H1 (cell line): ENCODE results near the gene CKS1B. TPM values are rescaled to one million over a fixed set of nuclear protein-coding genes. Genes with fewer than 3 reads are reported as not detected.
"Not testable (repeated sequence)": the region's sequence is repeated elsewhere in the genome, so short reads cannot be mapped to it uniquely, and the experiment has no call there.

Experiments used
- CTCF ChIA-PET: fragments of 300-600 bp; sonication (Branson Sonifier 250); formaldehyde crosslinking; loops from one replicate; lab custom pipeline; 2021; ENCODE audit not compliant: partially characterized antibody; lab: Charles Lee
- POLR2A ChIA-PET: fragments of 300-600 bp; sonication (Branson Sonifier 250); formaldehyde crosslinking; loops from one replicate; lab custom pipeline; 2021; ENCODE audit warnings: inconsistent platforms; ENCODE audit not compliant: partially characterized antibody; lab: Charles Lee
- DNase-seq, 2 experiments: peaks; one replicate each; pipeline versions ENCODE4 v3.0.0 to v3.0.0-alpha.2; 2010 to 2022; ENCODE audit warnings: low spot score in 2 of 2, low read depth in 1 of 2, mixed read lengths in 1 of 2
- FAIRE-seq: peaks from 2 replicates; lab custom pipeline; 2011; peaks lifted over from hg19 to GRCh38; lab: Jason Lieb, UNC
- H2AFZ ChIP-seq: 2 replicates; pipeline ENCODE4 v1.8.1; 2012; ENCODE audit warnings: low read length, inconsistent platforms
- H2AK5ac ChIP-seq: 2 replicates; pipeline ENCODE4 v1.6.1; 2013; ENCODE audit warnings: low read depth, low read length
- H2BK120ac ChIP-seq: replicated peaks from 2 replicates; pipeline ENCODE3; 2013; ENCODE audit warnings: low read depth, low read length, inconsistent platforms
- H2BK12ac ChIP-seq: 2 replicates; pipeline ENCODE4 v1.6.1; 2013; ENCODE audit warnings: low read depth, low read length
- H2BK15ac ChIP-seq: 2 replicates; pipeline ENCODE4 v1.6.1; 2013; ENCODE audit warnings: low read length
- H2BK20ac ChIP-seq: 2 replicates; pipeline ENCODE4 v1.6.1; 2013; ENCODE audit warnings: low read length
- H2BK5ac ChIP-seq: 2 replicates; pipeline ENCODE4 v1.6.1; 2013; ENCODE audit warnings: low read depth, low read length
- H3K14ac ChIP-seq: 2 replicates; pipeline ENCODE4 v1.6.1; 2013; ENCODE audit warnings: inconsistent platforms; ENCODE audit not compliant: insufficient read length
- H3K18ac ChIP-seq: 2 replicates; pipeline ENCODE4 v1.6.1; 2013; ENCODE audit warnings: low read length; ENCODE audit errors: extremely low read depth
- H3K23ac ChIP-seq: 2 replicates; pipeline ENCODE4 v1.6.1; 2013; ENCODE audit warnings: inconsistent platforms; ENCODE audit not compliant: insufficient read length
- H3K23me2 ChIP-seq: 2 replicates; pipeline ENCODE4 v1.6.1; 2013; ENCODE audit warnings: low read depth, low read length
- H3K27ac ChIP-seq: 2 replicates; pipeline ENCODE4 v1.6.1; 2011; ENCODE audit warnings: low read depth, low read length, inconsistent platforms
- H3K27me3 ChIP-seq, 4 experiments: replicated peaks in 1 of 4; 1 replicate in 1 of 4; 2 replicates in 3 of 4; pipeline versions ENCODE4 v1.6.1 to v1.8.1; 2011 to 2013; ENCODE audit warnings: low read length in 3 of 4, mild to moderate bottlenecking in 3 of 4, inconsistent platforms in 2 of 4, mixed read lengths in 2 of 4, moderate library complexity in 1 of 4; ENCODE audit not compliant: control insufficient read depth in 3 of 4, insufficient read depth in 3 of 4; ENCODE audit errors: extremely low read depth in 1 of 4
- H3K36me3 ChIP-seq, 4 experiments: 2 replicates each; pipeline versions ENCODE4 v1.6.1 to v1.8.1; 2011 to 2013; ENCODE audit warnings: mild to moderate bottlenecking in 4 of 4, low read length in 3 of 4, moderate library complexity in 2 of 4, control low read depth in 1 of 4, inconsistent platforms in 1 of 4; ENCODE audit not compliant: insufficient read depth in 4 of 4, control insufficient read depth in 2 of 4
- H3K4ac ChIP-seq: replicated peaks from 2 replicates; pipeline ENCODE3; 2013; ENCODE audit warnings: low read length, low read depth, mixed read lengths, inconsistent platforms; ENCODE audit not compliant: insufficient read length
- H3K4me1 ChIP-seq, 4 experiments: replicated peaks in 1 of 4; 1 replicate in 1 of 4; 2 replicates in 3 of 4; pipeline versions ENCODE4 v1.6.1 to v1.8.1; 2011 to 2013; ENCODE audit warnings: low read length in 3 of 4, inconsistent platforms in 2 of 4, mixed read lengths in 1 of 4; ENCODE audit not compliant: insufficient read depth in 4 of 4, control insufficient read depth in 3 of 4
- H3K4me2 ChIP-seq, 2 experiments: 2 replicates each; pipeline versions ENCODE4 v1.6.1 to v1.8.1; 2011 to 2013; ENCODE audit warnings: low read depth in 2 of 2, low read length in 2 of 2, control low read depth in 1 of 2, inconsistent platforms in 1 of 2, mild to moderate bottlenecking in 1 of 2; ENCODE audit not compliant: insufficient read depth in 1 of 2
- H3K4me3 ChIP-seq, 4 experiments: fragments of 200-600, 300-600 bp in 1 of 4; sonication (generic), shearing (Covaris generic), sonication (Bioruptor Twin) in 1 of 4; 2 replicates each; pipeline versions ENCODE4 v1.5.1 to v1.8.1; 2011 to 2016; ENCODE audit warnings: low read length in 4 of 4, low read depth in 3 of 4, control low read depth in 2 of 4, inconsistent platforms in 2 of 4, mild to moderate bottlenecking in 2 of 4, mixed read lengths in 1 of 4, moderate library complexity in 1 of 4; ENCODE audit not compliant: insufficient read depth in 2 of 4; ENCODE audit errors: extremely low read depth in 1 of 4
- H3K56ac ChIP-seq: replicated peaks from 2 replicates; pipeline ENCODE3; 2013; ENCODE audit warnings: low read depth, mild to moderate bottlenecking, mixed read lengths, low read length, inconsistent platforms; ENCODE audit not compliant: insufficient read length
- H3K79me1 ChIP-seq: 2 replicates; pipeline ENCODE4 v1.6.1; 2013; ENCODE audit warnings: low read depth, low read length, control low read depth
- H3K79me2 ChIP-seq, 2 experiments: 2 replicates each; pipeline versions ENCODE4 v1.6.1 to v1.8.1; 2012 to 2013; ENCODE audit warnings: low read length in 2 of 2, mild to moderate bottlenecking in 2 of 2, inconsistent platforms in 1 of 2; ENCODE audit not compliant: insufficient read depth in 2 of 2, control insufficient read depth in 1 of 2
- H3K9ac ChIP-seq, 4 experiments: replicated peaks in 1 of 4; 1 replicate in 1 of 4; 2 replicates in 3 of 4; pipeline versions ENCODE4 v1.6.1 to v1.8.1; 2011 to 2013; ENCODE audit warnings: low read depth in 3 of 4, low read length in 3 of 4, control low read depth in 2 of 4, mild to moderate bottlenecking in 2 of 4, moderate library complexity in 2 of 4, inconsistent platforms in 1 of 4; ENCODE audit errors: extremely low read depth in 1 of 4
- H3K9me3 ChIP-seq, 2 experiments: 2 replicates each; pipeline versions ENCODE4 v1.6.1 to v1.8.1; 2012 to 2013; ENCODE audit warnings: mild to moderate bottlenecking in 2 of 2, moderate library complexity in 2 of 2, control low read depth in 1 of 2, inconsistent platforms in 1 of 2, low read depth in 1 of 2, low read length in 1 of 2, mixed read lengths in 1 of 2; ENCODE audit not compliant: insufficient read depth in 2 of 2
- H4K20me1 ChIP-seq, 2 experiments: replicated peaks in 1 of 2; 2 replicates each; pipeline versions ENCODE3 to v1.8.1; 2011 to 2013; ENCODE audit warnings: inconsistent platforms in 2 of 2, low read length in 2 of 2, mild to moderate bottlenecking in 1 of 2; ENCODE audit not compliant: insufficient read depth in 2 of 2, control insufficient read depth in 1 of 2
- H4K5ac ChIP-seq: 2 replicates; pipeline ENCODE4 v1.6.1; 2013; ENCODE audit warnings: low read length, low read depth, mixed read lengths, inconsistent platforms; ENCODE audit not compliant: insufficient read length
- H4K8ac ChIP-seq: 2 replicates; pipeline ENCODE4 v1.8.0; 2013; ENCODE audit warnings: mild to moderate bottlenecking, moderate library complexity, low read length, inconsistent platforms; ENCODE audit not compliant: insufficient read depth; ENCODE audit errors: extremely low read depth
- H4K91ac ChIP-seq: replicated peaks from 2 replicates; pipeline ENCODE3; 2013; ENCODE audit warnings: low read length, mixed read lengths, inconsistent platforms; ENCODE audit not compliant: insufficient read length
- WGBS, 2 experiments: shearing (Covaris generic) in 1 of 2; methylation state at CpG; one replicate each; pipeline versions ENCODE4 v1.1.6 to v1.1.7; 2013 to 2015; ENCODE audit warnings: low lambda C conversion rate in 2 of 2, mixed read lengths in 2 of 2, inconsistent platforms in 1 of 2, low coverage in 1 of 2, missing lambda C conversion rate in 1 of 2; ENCODE audit not compliant: insufficient replicate concordance in 2 of 2, insufficient coverage in 1 of 2, insufficient read length in 1 of 2; ENCODE audit errors: extremely low coverage in 1 of 2, missing lambda C conversion rate in 1 of 2; 5-methylcytosine and 5-hydroxymethylcytosine counted together
- polyA plus RNA-seq, 7 experiments: library from polyadenylated mRNA; depleted of rRNA in 3 of 7; stranded (reverse) in 5 of 7; unstranded in 2 of 7; fragments of >200 nt in 5 of 7; fragments of 200-250 nt in 2 of 7; gene quantifications; 1 replicate in 5 of 7; 2 replicates in 1 of 7; 4 replicates in 1 of 7; pipeline versions ENCODE4 v1.2.1 to v1.2.3, GENCODE V29; 2011 to 2013; ENCODE audit warnings: missing spikeins in 2 of 7, mixed read lengths in 2 of 7
- total RNA-seq: library from RNA; stranded (reverse); fragmentation: NEBNext Ultra II Directional; extraction: Animal tissue kit (Norgen Biotek cat#: 25700); gene quantifications from 2 replicates; pipeline ENCODE4 v1.2.1, GENCODE V29; 2021

Gene CKS1B
- total and polyA plus RNA-seq, 2 of the 8 experiments (the other 6 are each of a cell fraction or from before 2014, with no cell fraction given): 294 to 1,025 TPM

- H2BK12ac ChIP-seq, H3K9me3 ChIP-seq, H4K8ac ChIP-seq, H3K23ac ChIP-seq, H3K4me1 ChIP-seq, H2BK20ac ChIP-seq, H3K4me2 ChIP-seq, FAIRE-seq, H3K79me1 ChIP-seq, H3K27ac ChIP-seq, H2AK5ac ChIP-seq, H3K4ac ChIP-seq, H2BK5ac ChIP-seq, H4K5ac ChIP-seq, H3K9ac ChIP-seq, H3K23me2 ChIP-seq, H2BK120ac ChIP-seq, H3K4me3 ChIP-seq, H3K56ac ChIP-seq, H4K91ac ChIP-seq, H3K18ac ChIP-seq, H3K27me3 ChIP-seq, H2BK15ac ChIP-seq, H3K14ac ChIP-seq, H2AFZ ChIP-seq, DNase-seq: not testable (repeated sequence)
- CTCF ChIA-PET: interaction anchor here (1.5 to 20.6 kb wide), 3 partner anchors 10 to 152 kb away, joined by 3 to 334 read pairs (median 8); partner anchors contain the start of gene LENEP
- POLR2A ChIA-PET: interaction anchor here (0.6 to 42.8 kb wide), 7 partner anchors 7 to 156 kb away, joined by 3 to 702 read pairs (median 4); partner anchors contain the start of genes CKS1B, FLAD1, LENEP and PBXIP1
- peaks cover 11 to 47% (median 33%) of the 10 kb centered on the region in 4 experiments for H3K36me3 ChIP-seq
- peaks cover 15 to 22% of the 10 kb centered on the region in 2 experiments for H4K20me1 ChIP-seq
- H3K79me2 ChIP-seq: peaks cover 4 to 51% of the 10 kb centered on the region in 2 experiments
- WGBS, 2 experiments: 90% methylated on average over 3 of the region's 4 CpGs; no CpG with 5 or more reads in 1 of the 2 experiments
These were observed 12.3 kb downstream of the CKS1B start for GRCh38 chr1:154986736-154987135.
